GM21390 (cell line): ENCODE results near the gene CTNNA2.

ENCODE experiments used
- ATAC-seq: cut with Tn5 transposase; IDR thresholded peaks from one replicate; pipeline ENCODE4 v1.9.1; 2021; ENCODE audit not compliant: unreplicated experiment

The CTNNA2 gene

GRCh38 chr2:79782576-79783452, 270.0 kb downstream of the CTNNA2 start:
- ATAC-seq: no peak

DNA sequence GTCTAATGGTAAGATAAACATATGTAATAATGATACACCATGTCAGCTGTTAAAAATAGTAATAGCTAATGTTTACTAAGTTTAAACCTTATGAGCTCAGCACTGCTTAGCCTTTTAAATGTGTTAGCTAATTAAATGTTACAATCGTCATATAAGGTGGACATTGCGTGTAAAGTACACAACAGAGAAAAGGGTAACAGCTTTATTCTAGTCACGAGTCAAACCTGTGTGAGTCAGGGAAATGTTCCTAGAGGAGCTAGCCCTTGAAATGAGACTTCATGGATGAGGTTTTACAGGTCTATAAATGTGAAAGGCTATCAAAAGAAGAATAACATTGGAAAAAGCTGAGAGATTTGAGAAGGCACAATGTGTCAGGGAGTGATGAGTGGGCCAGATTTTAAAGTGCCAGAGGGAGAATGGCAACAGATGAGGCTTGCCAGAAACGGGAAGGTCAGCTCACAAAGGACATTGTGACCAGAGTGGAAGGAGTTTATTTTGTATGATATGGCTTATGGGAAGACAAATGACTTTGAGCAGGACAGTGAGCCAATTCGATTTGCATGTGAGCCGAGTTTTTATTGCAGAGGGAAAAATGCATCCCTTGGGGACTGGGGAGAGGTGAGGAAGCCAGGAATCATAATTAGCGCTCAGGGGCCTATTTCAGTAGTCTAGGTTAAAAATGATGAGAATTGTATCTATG, 276.3 kb downstream of the CTNNA2 start:
- ATAC-seq: no peak

DNA sequence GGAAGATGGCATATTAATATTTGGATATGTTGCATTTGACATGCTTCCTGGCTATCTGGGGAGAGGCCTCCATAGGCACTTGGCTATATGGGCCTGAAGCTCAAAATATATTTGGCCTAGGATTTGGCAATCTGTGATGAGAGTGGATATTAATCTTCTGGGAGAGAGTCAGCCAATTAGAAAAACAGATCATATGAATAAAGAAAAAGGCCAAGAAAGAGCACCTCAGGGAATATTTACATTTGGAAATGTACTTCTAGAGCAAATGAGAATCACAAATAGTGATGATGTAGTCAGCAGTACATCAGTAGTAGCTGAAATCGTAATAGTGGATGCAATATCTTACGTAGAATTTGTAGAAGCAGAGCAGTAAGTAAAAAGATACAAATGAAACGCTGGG, 277.0 kb downstream of the CTNNA2 start:
- ATAC-seq: no peak

GRCh38 chr2:79792090-79792489, 279.2 kb downstream of the CTNNA2 start:
- no peak for ATAC-seq

DNA sequence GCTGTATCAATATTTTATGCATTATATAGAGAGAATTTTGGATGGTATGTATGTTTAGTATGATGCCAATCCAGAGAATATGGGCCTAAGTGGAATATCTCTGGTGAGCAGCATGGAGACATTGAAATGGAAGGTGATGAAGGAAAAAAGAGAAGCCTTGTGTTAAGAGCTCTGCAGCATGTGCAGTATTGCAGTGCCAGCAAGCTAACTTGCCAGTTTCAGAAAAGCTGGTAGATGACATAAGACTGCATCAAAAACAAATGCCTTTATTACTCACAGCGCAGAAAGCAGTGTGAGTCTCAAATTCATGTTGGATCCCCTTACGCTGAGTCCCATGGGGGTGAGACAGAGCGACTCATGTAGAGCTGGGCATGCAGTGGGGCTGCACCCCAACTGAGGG, 280.2 kb downstream of the CTNNA2 start:
- ATAC-seq: no peak

- no peak for ATAC-seq
Observed at GRCh38 chr2:79796641-79797040, 283.8 kb downstream of the CTNNA2 start.

DNA sequence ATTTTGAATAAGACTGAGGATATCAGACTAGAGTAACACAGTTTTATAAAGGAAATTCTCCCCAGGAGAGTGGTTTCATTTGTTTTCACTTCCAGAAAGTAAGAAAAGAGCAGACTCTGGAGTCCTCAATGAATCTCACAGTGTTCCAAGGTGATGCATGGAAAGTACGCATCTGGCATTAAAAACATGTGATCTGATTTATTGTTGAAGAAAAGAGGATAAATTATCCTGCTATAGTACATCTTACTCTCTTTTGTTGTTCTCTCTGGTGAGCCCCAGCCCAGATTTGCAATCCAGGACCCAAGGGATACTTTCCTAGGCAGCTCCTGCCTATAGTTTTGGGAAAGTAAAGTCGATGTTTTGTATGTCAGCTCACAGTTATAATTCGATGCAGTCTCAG, 285.9 kb downstream of the CTNNA2 start:
- ATAC-seq: no peak

DNA sequence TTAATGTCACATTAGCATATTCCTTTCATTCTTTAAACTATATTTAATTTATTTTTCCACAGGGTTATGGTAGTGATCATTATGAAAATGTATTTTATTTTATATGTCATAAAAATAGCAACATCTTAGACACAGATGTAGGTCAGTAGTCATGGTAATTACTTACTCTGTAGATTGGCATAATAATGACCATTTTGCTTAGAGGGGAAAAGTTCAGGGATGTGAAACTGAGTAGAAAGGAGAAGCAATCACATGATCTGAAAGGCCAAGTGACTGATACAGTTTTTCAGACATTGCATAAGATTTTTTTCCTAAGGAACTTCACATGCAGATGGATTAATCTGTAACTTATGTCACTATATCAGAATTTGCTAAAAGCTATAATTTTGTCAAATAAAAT, 286.9 kb downstream of the CTNNA2 start:
- ATAC-seq: no peak

DNA sequence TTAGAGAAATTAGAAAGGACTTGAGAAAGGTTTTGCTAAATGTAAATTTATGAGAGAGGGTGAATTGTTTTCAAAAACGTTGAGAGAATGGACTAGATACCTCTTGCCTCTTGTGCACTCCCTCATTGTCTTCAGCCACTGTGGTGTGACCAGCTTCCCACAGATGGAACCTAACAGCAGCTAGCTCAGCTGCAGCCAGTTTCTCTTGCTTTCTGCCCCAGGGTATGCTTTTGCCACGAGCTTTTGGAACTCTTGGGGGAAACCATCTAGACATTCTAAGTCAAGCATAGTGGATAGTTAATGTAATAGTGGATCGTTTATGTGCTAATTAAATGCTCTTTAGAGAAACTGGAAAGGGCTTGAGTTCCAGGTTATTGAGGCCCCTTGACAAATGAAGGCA, 288.2 kb downstream of the CTNNA2 start:
- no peak for ATAC-seq

- ATAC-seq: no peak
Observed at GRCh38 chr2:79817288-79817687, 304.4 kb downstream of the CTNNA2 start.

DNA sequence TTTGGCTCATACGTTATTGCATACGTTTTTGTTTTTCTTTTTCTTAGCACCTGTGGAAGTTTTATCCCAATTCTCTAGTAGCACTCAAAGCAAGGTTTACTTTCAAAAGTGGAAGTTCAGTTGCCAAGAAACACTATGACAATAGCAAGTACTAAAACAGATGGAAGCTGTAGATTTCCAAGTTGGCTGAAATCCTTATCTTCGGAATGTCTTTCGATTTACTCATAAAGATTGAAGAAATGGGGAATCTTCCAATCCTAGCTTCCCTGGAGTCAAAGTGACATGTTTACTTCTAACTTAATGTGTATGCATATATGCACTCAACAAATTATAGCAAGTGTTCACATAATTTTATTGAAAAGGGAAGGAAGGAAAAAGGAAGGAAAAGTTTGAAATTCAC, 307.4 kb downstream of the CTNNA2 start:
- ATAC-seq: no peak

GRCh38 chr2:79822136-79822535, 309.3 kb downstream of the CTNNA2 start:
- no peak for ATAC-seq

DNA sequence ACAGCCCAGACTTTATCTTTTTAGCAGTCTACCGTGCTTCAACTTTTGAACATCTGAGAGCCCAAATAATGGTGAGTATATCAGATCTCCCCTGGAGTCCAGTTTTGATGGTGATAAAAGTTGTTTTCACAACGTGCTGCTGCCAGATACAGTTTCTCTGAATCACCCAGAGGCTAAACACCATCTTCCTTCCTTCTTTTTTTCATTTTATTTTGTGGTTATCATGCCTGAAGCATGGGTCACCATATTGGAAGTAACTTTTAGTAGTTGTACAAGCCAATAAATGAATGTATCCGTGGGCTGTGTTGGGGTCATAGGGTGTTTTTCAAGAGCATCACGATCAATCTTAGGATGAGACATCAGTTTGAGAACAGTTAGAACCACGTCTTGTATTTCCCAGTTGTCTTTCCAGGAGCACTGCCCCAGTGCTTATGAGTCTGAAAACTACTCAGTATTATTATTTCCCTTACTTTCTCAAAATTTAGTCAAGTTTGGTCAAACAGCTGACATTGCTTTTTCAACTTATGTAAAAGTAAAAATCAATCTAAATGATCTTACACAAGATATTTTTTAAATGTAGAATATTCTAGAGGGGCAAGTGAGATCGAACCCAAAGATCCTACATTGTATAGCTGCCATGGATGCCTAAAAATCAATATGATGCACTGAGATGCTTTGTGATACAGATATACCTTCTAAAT, 311.4 kb downstream of the CTNNA2 start:
- ATAC-seq: no peak

- ATAC-seq: no peak
Observed at GRCh38 chr2:79827881-79828280, 315.0 kb downstream of the CTNNA2 start.

- ATAC-seq: no peak
Observed at GRCh38 chr2:79830501-79830900, 317.6 kb downstream of the CTNNA2 start.

GRCh38 chr2:79831961-79832360, 319.1 kb downstream of the CTNNA2 start:
- ATAC-seq: no peak

DNA sequence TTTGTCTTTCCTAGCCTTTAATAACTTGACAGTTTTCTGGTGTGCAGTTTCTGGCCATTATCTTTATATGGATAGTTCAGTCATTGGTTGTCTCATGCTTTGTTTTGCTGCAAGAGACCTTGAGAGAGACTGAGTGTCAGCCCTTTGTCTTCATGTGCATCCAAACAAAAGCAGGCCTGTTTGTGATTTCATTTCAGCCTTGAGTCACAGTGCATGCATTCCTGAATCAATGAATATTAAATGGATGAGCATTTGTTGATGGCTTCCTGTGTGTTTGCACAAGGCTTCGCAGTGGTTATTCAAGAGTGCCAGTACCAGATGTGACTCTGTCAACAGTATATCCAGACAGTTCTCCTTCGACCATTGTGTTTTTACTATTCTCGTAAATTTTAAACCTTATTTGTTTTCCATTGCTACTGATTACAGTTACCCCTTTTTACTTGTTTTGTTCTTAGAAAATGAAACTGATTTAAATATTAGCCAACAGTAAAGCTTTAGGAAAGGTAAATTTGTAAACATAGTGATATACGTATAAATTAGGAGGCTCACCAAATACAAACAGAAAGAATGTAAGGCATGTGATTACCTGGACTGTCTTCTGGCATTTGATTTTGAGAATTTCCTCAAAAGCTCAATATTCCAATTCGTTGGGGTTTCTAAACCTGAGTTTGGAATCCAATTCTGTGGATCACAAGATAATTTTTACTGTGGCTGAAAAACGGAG, 319.8 kb downstream of the CTNNA2 start:
- no peak for ATAC-seq

DNA sequence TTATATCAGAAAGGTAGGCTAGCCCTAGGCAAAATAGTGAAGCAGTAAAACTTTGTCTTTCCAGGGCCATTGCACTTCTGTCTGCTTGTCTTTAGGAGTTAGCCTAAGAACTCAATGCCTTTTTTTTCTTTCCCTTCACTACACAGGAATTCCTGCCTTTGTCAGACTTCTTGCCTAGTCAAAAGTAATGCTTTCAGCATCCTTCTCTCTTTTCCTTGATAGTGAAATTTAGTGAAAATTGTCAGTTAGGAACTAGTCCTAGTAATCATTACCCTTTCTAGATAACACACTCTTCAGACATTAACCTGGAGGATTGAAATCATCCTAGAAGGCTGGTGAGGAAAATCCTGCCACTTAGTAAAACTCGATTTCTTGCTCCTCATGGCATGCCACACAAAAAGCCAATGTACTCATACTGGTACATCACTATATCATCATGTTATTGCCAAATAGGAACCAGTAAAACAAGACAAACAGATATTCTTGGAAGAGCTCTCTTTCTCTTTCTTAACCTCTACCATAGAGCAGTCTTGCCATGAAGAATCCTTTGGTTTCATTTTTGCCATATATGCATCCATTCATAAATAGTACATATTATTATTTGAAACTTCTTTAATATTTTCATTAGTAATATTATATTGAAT, 320.5 kb downstream of the CTNNA2 start:
- ATAC-seq: no peak

DNA sequence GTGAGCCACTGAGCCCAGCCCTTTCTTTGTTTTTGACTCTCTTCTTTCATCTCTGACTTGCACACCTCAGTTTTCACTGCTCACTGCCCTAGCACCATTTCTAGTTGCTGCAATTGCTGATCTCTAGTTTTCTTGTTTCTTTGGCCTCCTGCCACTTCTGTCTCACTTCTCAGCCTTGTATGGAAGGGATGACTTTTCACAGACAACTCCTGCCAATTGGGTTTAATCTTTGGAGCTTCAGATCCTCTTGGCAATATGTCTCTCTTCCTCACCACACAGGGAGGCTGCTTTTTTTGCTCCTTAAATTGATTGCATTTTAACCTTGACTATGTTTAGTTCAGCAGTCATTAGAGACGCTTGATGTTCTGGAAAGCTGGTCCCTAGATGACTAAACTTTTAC, 323.1 kb downstream of the CTNNA2 start:
- ATAC-seq: no peak

GRCh38 chr2:79844011-79844410, 331.2 kb downstream of the CTNNA2 start:
- no peak for ATAC-seq

DNA sequence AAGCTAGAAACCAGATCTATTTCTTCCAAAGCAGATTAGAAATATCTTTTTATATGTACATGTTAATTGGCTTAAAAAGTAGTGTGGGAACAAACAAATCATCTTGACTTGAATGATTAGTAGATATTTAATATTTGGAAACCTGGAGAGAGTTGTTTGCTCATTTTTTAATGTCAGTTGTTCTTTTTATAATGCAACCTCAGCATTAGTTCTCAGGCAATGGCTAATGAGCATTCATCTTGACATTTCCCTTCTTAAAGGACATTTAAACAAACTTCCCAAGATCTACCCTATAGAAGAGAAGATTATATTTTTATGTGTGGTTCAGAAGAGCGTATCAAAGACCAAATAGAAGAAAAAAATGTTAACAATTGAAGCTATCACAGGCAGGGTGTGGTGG, 334.0 kb downstream of the CTNNA2 start:
- no peak for ATAC-seq
